Activated B cell treated with CpG ODN at 0.5 μM for 24 hours (primary cell): ENCODE data around the gene PVR. TPM values are rescaled to one million over a fixed set of nuclear protein-coding genes. Genes with fewer than 3 reads are reported as not detected.
"Not testable (repeated sequence)": the region's sequence is repeated elsewhere in the genome, so short reads cannot be mapped to it uniquely, and the experiment has no call there.

Source experiments
- ATAC-seq: fragments of 200-7000 bp; cut with Tn5 transposase; one replicate; pipeline ENCODE4 v1.10.0; 2021; ENCODE audit warnings: low read depth, mild to moderate bottlenecking, moderate library complexity
- CTCF ChIA-PET: fragments of 350-600 bp; sonication (Branson Sonifier 250); formaldehyde crosslinking; loops from one replicate; lab custom pipeline; 2021; ENCODE audit warnings: antibody characterized with exemption; lab: Charles Lee
- POLR2A ChIA-PET: fragments of 350-600 bp; sonication (Branson Sonifier 250); formaldehyde crosslinking; loops from one replicate; lab custom pipeline; 2021; ENCODE audit warnings: antibody characterized with exemption; lab: Charles Lee
- DNase-seq: peaks from one replicate; pipeline ENCODE4 v3.0.0; 2022
- H3K27ac Mint-ChIP-seq: one replicate; pipeline ENCODE4 v1.8.0; 2020; ENCODE audit warnings: mixed read lengths
- H3K27me3 Mint-ChIP-seq: one replicate; pipeline ENCODE4 v1.8.0; 2021; ENCODE audit warnings: mixed read lengths
- H3K36me3 Mint-ChIP-seq: one replicate; pipeline ENCODE4 v1.8.0; 2021; ENCODE audit warnings: low read depth, mixed read lengths
- H3K4me1 Mint-ChIP-seq: one replicate; pipeline ENCODE4 v1.8.0; 2021; ENCODE audit warnings: mixed read lengths
- H3K4me3 Mint-ChIP-seq: one replicate; pipeline ENCODE4 v1.8.0; 2020; ENCODE audit warnings: mild to moderate bottlenecking, mixed read lengths
- H3K9me3 Mint-ChIP-seq: one replicate; pipeline ENCODE4 v1.8.0; 2020; ENCODE audit warnings: mixed read lengths
- CTCF ChIP-seq: fragments of 200-600 bp; IDR thresholded peaks from one replicate; pipeline ENCODE4 v1.8.0; 2022; ENCODE audit warnings: antibody characterized with exemption, mild to moderate bottlenecking
- intact Hi-C: fragments of 100-400 bp; cut with micrococcal nuclease; formaldehyde crosslinking; loops from one replicate; pipeline ENCODE4 v1.15.1; 2024
- total RNA-seq: library from RNA; stranded (reverse); gene quantifications from 2 replicates; pipeline ENCODE4 v1.2.3, GENCODE V29; 2022

The PVR gene
- total RNA-seq, 1 donor from 2014 or later, result not detected

- H3K27me3 Mint-ChIP-seq, result peaks cover 19% of the 10 kb centered on the region
- intact Hi-C loops, result no loop called here
- no peaks in the 10 kb centered on the region for H3K36me3 Mint-ChIP-seq
- H3K4me1 Mint-ChIP-seq, result no peaks in the 10 kb centered on the region
- no peak for ATAC-seq
- DNase-seq, result no peak
- ChIA-PET CTCF (no interaction called here), POLR2A (no interaction called here)
- no peak for TF ChIP-seq CTCF
- no peak overlapping the region for H3K27ac Mint-ChIP-seq
- no peak overlapping the region for H3K4me3 Mint-ChIP-seq
- no peaks in the 10 kb centered on the region for H3K9me3 Mint-ChIP-seq
Measured at GRCh38 chr19:44706506-44707236, 63.0 kb downstream of the PVR start.

GRCh38 chr19:44707794-44708193 lies 64.1 kb downstream of the PVR start:
- Mint-ChIP-seq H3K9me3 (no peaks in the 10 kb centered on the region), H3K27me3 (peaks cover 17% of the 10 kb centered on the region), H3K27ac (no peak overlapping the region), H3K4me3 (no peak overlapping the region), H3K4me1 (no peaks in the 10 kb centered on the region), H3K36me3 (no peaks in the 10 kb centered on the region)
- CTCF ChIA-PET, result no interaction called here
- POLR2A ChIA-PET, result interaction anchor here (0.9 kb wide), 1 partner anchor 22 kb away, joined by 3 read pairs; no protein-coding TSS in a partner anchor
- ATAC-seq (no peak), DNase-seq (no peak)
- intact Hi-C loops, result no loop called here
- TF ChIP-seq CTCF, result no peak

GRCh38 chr19:44708940-44709339 lies 65.2 kb downstream of the PVR start:
- intact Hi-C loops, result no loop called here

GRCh38 chr19:44709434-44710266 lies 65.9 kb downstream of the PVR start:
- H3K27ac Mint-ChIP-seq, POLR2A ChIA-PET, H3K4me1 Mint-ChIP-seq, DNase-seq, intact Hi-C loops, H3K4me3 Mint-ChIP-seq, ATAC-seq, CTCF ChIA-PET, H3K36me3 Mint-ChIP-seq, H3K9me3 Mint-ChIP-seq: not testable (repeated sequence)
- peaks cover 14% of the 10 kb centered on the region for H3K27me3 Mint-ChIP-seq

More at GRCh38 chr19:44708940-44709339, 65.2 kb downstream of the PVR start:
- ChIA-PET POLR2A (no interaction called here), CTCF (no interaction called here)
- Mint-ChIP-seq H3K9me3 (no peaks in the 10 kb centered on the region), H3K27me3 (peaks cover 15% of the 10 kb centered on the region), H3K4me3 (no peak overlapping the region), H3K36me3 (no peaks in the 10 kb centered on the region), H3K4me1 (no peaks in the 10 kb centered on the region), H3K27ac (no peak overlapping the region)
- DNase-seq (no peak), ATAC-seq (no peak)
- TF ChIP-seq CTCF, result no peak

- Mint-ChIP-seq H3K36me3 (peaks cover under 1% of the 10 kb centered on the region), H3K4me1 (no peaks in the 10 kb centered on the region), H3K9me3 (peaks cover 10% of the 10 kb centered on the region), H3K27ac (no peak overlapping the region), H3K27me3 (peaks cover 11% of the 10 kb centered on the region), H3K4me3 (no peak overlapping the region)
- no peak for ATAC-seq
- CTCF ChIA-PET, result no interaction called here
- no peak for DNase-seq
- POLR2A ChIA-PET, result no interaction called here
- intact Hi-C loops, result no loop called here
- no peak for TF ChIP-seq CTCF
Measured at GRCh38 chr19:44710483-44710882, 66.8 kb downstream of the PVR start.
